ENCODE measurements around the gene PPARA.
A peak's percentile ranks its signal among the peaks of the same experiment; 100 is the strongest.

Gene PPARA

GRCh38 chr22:46150034-46150654 is at the start of gene PPARA:
Gene PPARA, plus strand, starts transcription at chr22:46150526. Its CDS starts 47,858 bp downstream, at chr22:46198384.
- peak; percentile 85 for DNase-seq

- no peak for DNase-seq
These were observed 48.2 kb upstream of the PPARA start for GRCh38 chr22:46102159-46102558.

GRCh38 chr22:46102752-46103151 is 47.6 kb upstream of the PPARA start:
- DNase-seq, result no peak

GRCh38 chr22:46103181-46103580 is 47.1 kb upstream of the PPARA start:
- no peak for DNase-seq

- no peak for DNase-seq
These were observed 46.7 kb upstream of the PPARA start for GRCh38 chr22:46103664-46104063.

- DNase-seq, result no peak
These were observed 46.0 kb upstream of the PPARA start for GRCh38 chr22:46104170-46104880.

- no peak for DNase-seq
These were observed 45.3 kb upstream of the PPARA start for GRCh38 chr22:46104881-46105493.

- no peak for DNase-seq
These were observed 44.6 kb upstream of the PPARA start for GRCh38 chr22:46105494-46106278.

- no peak for DNase-seq
These were observed 43.9 kb upstream of the PPARA start for GRCh38 chr22:46106279-46107022.

- DNase-seq, result no peak
These were observed 43.1 kb upstream of the PPARA start for GRCh38 chr22:46107089-46107664.

- no peak for DNase-seq
These were observed 42.4 kb upstream of the PPARA start for GRCh38 chr22:46107753-46108563.

GRCh38 chr22:46108564-46109473 is 41.5 kb upstream of the PPARA start:
- DNase-seq, result no peak

GRCh38 chr22:46109474-46110003 is 40.8 kb upstream of the PPARA start:
- DNase-seq, result no peak

GRCh38 chr22:46110215-46110614 is 40.1 kb upstream of the PPARA start:
- DNase-seq, result peak; percentile 26

GRCh38 chr22:46111645-46112306 is 38.5 kb upstream of the PPARA start:
- no peak for DNase-seq

GRCh38 chr22:46112405-46112804 is 37.9 kb upstream of the PPARA start:
- DNase-seq, result no peak

- no peak for DNase-seq
These were observed 37.0 kb upstream of the PPARA start for GRCh38 chr22:46113110-46113909.

GRCh38 chr22:46113910-46114517 is 36.3 kb upstream of the PPARA start:
- no peak for DNase-seq
